GM18517 (cell line): ENCODE data around the gene CTNNA2.
"Not testable (repeated sequence)": the region's sequence is repeated elsewhere in the genome, so short reads cannot be mapped to it uniquely, and the experiment has no call there.

Experiments
- ATAC-seq: cut with Tn5 transposase; IDR thresholded peaks from one replicate; pipeline ENCODE4 v1.9.1; 2021; ENCODE audit warnings: mild to moderate bottlenecking, moderate library complexity; ENCODE audit not compliant: unreplicated experiment

CTNNA2 gene

DNA sequence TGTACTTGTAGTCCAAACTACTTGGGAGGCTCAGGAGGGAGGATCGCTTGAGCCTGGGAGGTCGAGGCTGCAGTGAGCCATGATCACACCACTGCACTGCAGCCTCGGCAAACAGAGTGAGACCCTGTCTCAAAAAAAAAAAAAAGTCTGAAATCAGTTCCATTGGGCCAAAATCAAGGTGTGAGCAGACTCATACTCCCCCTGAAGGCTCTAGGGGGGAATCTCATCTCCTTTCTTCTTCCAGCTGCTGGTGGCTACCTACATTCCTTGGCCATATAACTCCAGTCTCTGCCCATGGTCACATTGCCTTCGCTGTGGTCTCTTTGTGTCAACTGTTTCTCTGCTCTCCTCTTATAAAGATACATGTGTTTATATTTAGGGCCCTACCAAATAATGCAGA, 557.7 kb downstream of the CTNNA2 start:
- ATAC-seq, result no peak

- ATAC-seq, result no peak
These were observed 559.1 kb downstream of the CTNNA2 start for GRCh38 chr2:80071941-80072340.

DNA sequence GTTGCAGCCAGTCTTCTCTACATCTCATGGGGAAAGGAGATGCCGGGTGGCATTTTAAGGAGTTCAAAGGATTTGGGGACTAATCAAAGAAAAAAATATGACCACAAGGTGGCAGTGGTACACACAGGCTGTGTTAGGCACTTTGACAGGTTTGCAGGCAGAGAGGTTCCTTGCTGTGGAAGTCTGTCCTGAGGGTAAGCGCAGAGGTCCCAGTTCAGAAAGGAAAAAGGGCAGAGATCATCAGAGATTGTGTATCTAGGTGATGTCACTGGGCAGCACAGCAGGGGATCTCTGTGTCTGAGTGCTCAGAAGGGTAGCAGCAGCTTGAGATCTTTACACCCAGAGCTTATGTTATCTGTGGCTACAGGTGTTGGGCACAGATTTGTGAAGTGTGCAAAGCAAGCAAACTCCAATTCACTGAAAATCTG, 560.3 kb downstream of the CTNNA2 start:
- no peak for ATAC-seq

DNA sequence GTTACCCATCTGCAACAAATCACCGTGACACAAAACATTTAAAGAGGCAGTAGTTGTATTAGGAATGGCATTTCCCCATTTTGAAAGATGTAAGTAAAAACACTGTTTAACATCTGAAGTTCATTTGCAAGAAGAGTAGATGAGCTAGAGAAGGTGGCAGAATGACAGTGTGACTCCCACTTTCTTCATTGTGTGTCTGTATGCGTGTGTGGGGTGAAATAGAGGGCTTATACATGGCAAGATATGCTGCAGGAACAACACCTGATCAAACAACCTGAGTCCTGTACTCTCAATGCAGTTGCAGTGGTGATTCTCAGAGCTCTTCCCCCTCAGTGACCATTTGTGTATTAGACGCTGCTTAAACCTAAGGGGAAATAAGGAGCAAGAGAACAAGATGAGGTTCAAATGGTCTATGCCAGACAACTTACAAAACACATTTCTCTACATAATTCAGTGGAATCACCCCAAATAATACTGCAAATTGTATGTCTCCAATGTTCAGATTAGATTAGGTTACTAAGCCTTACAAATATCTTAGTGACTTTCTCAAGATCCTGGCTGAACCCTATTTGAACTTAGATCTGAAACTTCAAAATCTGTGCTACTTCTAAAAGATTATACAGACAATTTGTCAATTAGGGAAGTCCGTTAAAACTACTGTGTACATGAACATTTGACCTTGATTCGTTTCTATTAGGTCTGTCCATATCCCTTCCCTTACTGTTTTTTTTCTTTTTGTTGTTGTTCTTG, 561.6 kb downstream of the CTNNA2 start:
- no peak for ATAC-seq

DNA sequence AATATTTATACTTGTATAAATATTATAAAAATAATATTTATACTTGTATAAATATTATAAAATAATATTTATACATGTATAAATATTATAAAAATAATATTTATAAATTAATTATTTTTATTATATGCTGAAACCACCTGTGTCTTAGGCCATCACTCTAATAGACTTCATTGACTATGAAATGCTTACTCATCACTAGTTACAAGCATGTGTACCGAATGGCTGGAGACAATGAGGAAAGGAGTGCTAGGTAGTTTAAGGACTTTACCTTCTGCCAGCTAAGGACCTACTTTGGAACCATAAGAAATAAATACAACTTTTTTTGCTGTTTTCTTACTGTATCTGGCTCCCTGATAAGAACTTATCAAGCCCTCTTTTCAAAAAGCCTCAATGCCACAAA, 562.9 kb downstream of the CTNNA2 start:
- no peak for ATAC-seq

DNA sequence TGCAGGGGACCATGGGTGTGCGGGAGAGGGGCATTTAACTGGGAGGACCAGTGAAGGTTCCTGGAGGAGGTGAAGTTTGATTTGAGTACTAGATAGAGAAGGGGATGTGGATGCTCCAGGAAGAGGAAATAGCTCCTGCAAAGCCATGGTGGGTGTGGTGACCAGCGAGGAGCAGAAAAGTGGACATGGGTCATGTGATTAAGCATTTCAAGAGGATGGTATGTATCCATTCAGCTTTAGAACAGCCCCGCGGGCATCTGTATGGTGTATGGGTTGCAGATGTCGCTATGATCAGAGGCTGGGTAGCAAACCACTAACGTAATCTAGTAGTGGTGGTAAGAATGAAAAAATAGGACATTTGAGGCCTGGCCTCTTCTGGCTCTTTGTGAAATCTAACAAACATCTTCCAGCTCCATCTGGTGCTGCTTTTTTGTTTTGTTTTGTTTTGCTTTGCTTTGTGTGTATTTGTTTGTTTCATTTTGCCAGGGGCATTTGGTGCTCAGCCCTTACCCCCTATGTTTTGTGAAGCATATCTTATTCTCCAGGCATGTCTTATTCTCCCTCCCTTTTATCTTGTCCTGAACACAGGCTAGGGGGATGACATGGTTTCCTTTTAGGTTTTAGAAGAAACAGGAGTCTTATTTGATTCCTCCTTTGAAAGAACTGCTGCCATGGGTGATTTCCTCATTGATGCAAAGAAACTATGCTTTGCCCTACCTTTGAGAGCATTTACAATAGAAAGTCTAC, 565.6 kb downstream of the CTNNA2 start:
- no peak for ATAC-seq

GRCh38 chr2:80080957-80081356, 568.1 kb downstream of the CTNNA2 start:
- no peak for ATAC-seq

DNA sequence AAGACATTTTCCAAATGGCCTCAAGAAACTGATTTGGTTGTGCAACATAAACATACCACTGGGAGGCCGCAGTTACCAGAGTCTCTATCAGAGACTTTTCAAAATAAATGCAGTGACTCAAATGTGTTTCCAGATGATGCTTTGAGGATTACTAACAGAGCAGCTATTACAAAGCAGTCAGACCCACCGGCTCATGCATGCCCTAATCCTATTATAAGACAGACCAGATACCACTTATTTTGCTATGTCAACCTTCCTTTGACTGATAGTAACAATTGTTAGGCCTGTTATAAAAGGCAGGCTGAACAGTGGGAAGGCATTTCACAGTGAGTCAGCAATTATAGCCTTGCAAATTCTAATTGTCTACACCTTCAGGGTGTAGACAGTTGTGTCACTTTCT, 574.0 kb downstream of the CTNNA2 start:
- ATAC-seq, result no peak

GRCh38 chr2:80091237-80091636, 578.4 kb downstream of the CTNNA2 start:
- no peak for ATAC-seq

- no peak for ATAC-seq
These were observed 579.6 kb downstream of the CTNNA2 start for GRCh38 chr2:80092474-80092873.

DNA sequence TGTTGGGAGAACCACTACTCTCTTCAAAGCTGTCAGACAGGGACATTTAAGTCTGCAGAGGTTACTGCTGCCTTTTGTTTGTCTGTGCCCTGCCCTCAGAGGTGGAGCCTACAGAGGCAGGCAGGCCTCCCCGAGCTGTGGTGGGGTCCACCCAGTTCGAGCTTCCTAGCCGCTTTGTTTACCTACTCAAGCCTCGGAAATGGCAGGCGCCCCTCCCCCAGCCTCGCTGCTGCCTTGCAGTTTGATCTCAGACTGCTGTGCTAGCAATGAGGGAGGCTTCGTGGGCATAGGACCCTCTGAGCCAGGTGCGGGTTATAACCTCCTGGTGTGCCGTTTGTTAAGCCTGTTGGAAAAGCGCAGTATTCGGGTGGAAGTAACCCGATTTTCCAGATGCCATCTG, 585.7 kb downstream of the CTNNA2 start:
- ATAC-seq, result not testable (repeated sequence)

GRCh38 chr2:80102026-80102425, 589.2 kb downstream of the CTNNA2 start:
- ATAC-seq, result no peak

GRCh38 chr2:80105015-80105640, 592.3 kb downstream of the CTNNA2 start:
- no peak for ATAC-seq

DNA sequence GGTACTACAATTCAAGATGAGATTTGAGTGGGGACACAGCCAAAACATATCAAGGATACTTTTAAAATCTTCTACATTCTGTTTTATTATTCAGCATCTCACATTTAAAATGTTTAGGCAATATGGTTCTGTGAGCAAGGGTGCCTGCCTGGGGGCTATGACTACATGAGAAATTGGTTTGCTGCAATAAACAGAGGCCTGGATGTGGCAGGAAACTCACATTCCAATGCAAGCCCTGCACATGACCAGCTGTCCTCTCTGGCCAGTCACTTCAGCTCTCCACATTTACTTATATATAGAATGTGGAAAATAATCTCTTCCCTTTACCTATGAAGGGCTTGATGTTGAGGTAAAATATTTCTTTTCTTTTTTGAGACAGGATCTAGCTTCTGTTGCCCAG, 598.3 kb downstream of the CTNNA2 start:
- ATAC-seq, result no peak

GRCh38 chr2:80112790-80113189, 599.9 kb downstream of the CTNNA2 start:
- no peak for ATAC-seq

DNA sequence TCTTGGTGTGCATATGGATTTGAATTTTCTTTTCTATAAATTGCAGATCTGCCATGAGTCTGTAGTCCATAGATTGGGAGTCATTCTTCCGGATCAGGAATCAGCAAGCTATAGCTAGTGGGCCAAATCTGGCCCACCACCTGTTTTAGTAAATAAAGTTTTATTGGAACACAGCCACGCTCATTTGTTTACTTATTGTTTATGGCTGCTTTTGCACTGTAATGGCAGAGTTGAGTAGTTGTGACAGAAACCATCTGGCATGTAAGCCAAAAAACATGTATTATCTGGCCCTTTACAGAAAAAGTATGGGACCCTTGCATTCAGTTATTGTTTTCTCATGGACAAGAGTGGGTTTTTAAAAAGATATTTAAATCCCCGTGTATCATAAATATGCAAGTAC, 600.5 kb downstream of the CTNNA2 start:
- no peak for ATAC-seq

DNA sequence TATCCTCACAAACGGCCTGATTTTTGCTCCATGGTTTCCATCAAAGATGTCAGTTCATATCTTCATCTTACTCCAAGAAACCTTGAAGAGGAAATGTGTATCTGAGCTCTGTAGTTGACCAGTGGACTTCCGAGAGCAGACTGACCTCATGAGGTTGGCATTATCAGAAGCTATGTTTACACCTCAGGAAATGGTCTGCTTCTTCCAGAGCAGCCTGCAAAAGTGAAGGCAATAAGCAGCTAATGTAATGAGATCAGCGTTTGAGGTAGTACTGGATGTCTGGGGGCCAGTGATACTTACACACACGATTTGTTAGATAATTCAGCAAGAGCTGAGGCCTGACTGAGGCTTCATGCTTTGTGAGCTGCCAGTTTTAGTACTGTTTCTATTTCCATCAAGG, 602.0 kb downstream of the CTNNA2 start:
- ATAC-seq, result no peak

DNA sequence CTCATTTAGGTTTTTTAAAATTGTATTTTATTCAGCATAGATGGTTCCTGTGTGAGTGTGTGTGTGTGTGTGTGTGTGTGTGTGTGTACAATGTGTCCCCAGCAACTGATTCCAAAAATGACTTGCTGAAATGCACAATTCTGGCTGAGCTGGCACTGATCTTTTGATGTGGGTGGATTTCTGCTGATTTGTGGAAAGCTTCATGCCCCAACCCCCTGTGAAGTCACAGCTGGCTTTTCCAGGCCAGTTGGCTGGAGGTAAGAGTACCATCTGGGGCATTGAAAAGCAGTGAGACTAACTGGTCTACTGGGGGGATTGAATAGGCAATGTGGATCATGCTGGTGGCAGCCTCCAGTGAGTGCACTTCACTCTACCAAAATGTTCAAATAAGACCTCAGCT, 604.5 kb downstream of the CTNNA2 start:
- ATAC-seq, result no peak

DNA sequence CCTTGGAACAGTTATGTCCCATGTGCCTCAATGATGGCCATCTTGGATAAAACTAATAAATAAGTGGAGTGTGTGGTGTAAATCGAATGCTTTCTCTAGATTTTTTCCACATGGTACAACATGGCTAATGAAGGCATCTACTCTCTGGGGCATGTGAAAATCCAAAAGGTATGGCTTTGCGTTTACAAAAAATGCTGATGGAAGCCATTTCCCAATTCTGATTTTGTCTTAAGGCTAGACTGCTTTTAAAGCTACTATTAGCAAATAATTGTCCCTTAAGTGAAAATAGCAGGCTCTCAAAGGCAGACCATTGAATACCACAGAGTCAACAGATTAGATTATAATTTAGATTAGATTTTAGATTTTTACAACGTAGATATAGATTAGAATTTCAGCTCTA, 608.0 kb downstream of the CTNNA2 start:
- no peak for ATAC-seq

GRCh38 chr2:80122675-80123074, 609.8 kb downstream of the CTNNA2 start:
- ATAC-seq, result no peak

- no peak for ATAC-seq
These were observed 613.8 kb downstream of the CTNNA2 start for GRCh38 chr2:80126596-80127189.

DNA sequence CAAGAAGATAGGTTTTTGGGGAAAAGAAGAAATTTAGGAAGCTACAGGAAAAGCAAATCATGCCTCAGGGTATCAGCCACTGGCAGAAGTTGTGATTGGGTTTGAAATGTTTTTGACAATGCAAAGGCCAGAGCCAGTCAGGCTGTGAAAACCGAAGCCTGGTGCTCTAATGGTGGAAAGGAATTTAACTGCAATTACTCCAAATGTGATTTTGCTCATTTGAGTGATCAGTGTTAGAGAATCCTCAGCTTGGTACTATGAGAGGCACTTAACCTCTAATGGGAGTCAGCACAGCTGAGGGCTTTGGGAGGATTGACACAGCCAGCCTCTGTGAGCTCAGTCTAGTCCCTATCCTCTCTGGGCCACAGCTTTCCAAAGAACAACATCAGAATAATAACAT, 615.2 kb downstream of the CTNNA2 start:
- no peak for ATAC-seq
